PC-3 (cell line): ENCODE results near the gene MTCL1.

Experiments used
- CTCF ChIP-seq: fragments of 300-600 bp; sonication (generic); conservative IDR thresholded peaks from 2 replicates; pipeline ENCODE4 v1.5.1; 2017; ENCODE audit warnings: antibody characterized with exemption, low read depth, mild to moderate bottlenecking, low read length
- EZH2 ChIP-seq: fragments of 300-600 bp; sonication (generic); IDR thresholded peaks from one replicate; pipeline ENCODE4 v1.6.1; 2017; ENCODE audit warnings: antibody characterized with exemption, mild to moderate bottlenecking, low read length; ENCODE audit not compliant: unreplicated experiment
- EZH2phosphoT487 ChIP-seq: fragments of 300-600 bp; sonication (generic); IDR thresholded peaks from 2 replicates; pipeline ENCODE4 v1.6.1; 2018; ENCODE audit warnings: mild to moderate bottlenecking, antibody characterized with exemption, low read length, borderline replicate concordance

- no peak for TF ChIP-seq CTCF
- TF ChIP-seq EZH2, result no peak
- no peak for TF ChIP-seq EZH2phosphoT487
Measured at GRCh38 chr18:8722946-8723820, 17.8 kb downstream of the MTCL1 start.
